ENCODE data around the gene PRR5L. TPM values are rescaled to one million over a fixed set of nuclear protein-coding genes. Genes with fewer than 3 reads are reported as not detected.

PRR5L gene
- polyA plus RNA-seq, 3 donors, result 3.5 to 16.0 (median 7.4) TPM

DNA sequence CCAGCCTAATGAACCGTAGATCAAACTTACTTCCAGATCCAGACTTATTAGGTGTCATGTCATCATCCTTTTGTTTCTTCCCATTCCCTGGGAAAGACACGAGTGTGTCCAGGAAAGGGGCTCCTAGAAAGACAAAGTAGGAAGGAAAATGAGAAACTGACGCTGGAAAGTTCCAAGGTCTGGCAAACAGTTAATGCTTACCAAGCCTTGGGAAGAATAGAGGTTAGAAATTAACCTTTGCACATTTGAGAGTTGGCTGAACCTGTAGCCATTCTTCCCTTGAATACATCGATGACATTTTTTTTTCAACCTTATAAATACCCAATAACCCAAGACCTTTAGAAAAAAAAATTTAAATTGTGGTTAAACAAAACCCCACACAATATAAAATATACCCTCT lies 136.7 kb downstream of the PRR5L start:
- no peaks in the 10 kb centered on the region for H3K9me3 ChIP-seq (replicated peaks in 1 of 2; ENCODE audit: control insufficient read depth in 1 of 2, insufficient read depth in 1 of 2, low read length in 2 of 2)
- WGBS (ENCODE audit: insufficient coverage), result no CpG with 5 or more reads among the region's 4 CpGs
- peaks cover 12% of the 10 kb centered on the region for H3K4me1 Mint-ChIP-seq
- H3K4me3 ChIP-seq (replicated peaks in 1 of 3; ENCODE audit: low read depth in 2 of 3, low read length in 3 of 3), result no peak overlapping the region
- no peak for DNase-seq
- H3K9me3 Mint-ChIP-seq, result no peaks in the 10 kb centered on the region
- no peak overlapping the region for H3K4me3 Mint-ChIP-seq
- peaks cover 0 to 1% (median 0%) of the 10 kb centered on the region in 3 donors for H3K27me3 Mint-ChIP-seq (ENCODE audit: low read depth in 3 of 3)
- intact Hi-C loops (cut with micrococcal nuclease), result no loop called here
- no peak overlapping the region for H2AFZ ChIP-seq (ENCODE audit: insufficient read depth, low read depth, low read length, poor library complexity, severe bottlenecking)
- no peak overlapping the region for H3K27ac ChIP-seq (ENCODE audit: low read depth in 1 of 2, low read length in 2 of 2)
- H3K36me3 ChIP-seq (replicated peaks in 1 of 2; ENCODE audit: control insufficient read depth in 1 of 2, insufficient read depth in 2 of 2, low read length in 2 of 2), result no peaks in the 10 kb centered on the region
- no peaks in the 10 kb centered on the region for H3K79me2 ChIP-seq (ENCODE audit: insufficient read depth, low read length)
- no peak overlapping the region for H3K9ac ChIP-seq (ENCODE audit: insufficient read depth, low read length, poor library complexity, severe bottlenecking)
- H3K4me1 ChIP-seq (ENCODE audit: control insufficient read depth in 1 of 2, insufficient read depth in 2 of 2, low read length in 2 of 2), result peaks cover 1 to 2% of the 10 kb centered on the region in 2 donors
- H3K27me3 ChIP-seq (ENCODE audit: control insufficient read depth in 2 of 2, insufficient read depth in 2 of 2, low read length in 2 of 2), result no peaks in the 10 kb centered on the region
- H4K20me1 ChIP-seq (ENCODE audit: insufficient read depth, low read length), result no peaks in the 10 kb centered on the region
- H3K4me2 ChIP-seq (replicated peaks; ENCODE audit: extremely low read depth, low read length, poor library complexity, severe bottlenecking), result no peak overlapping the region
- peak overlapping the region in 1 of 7 donors; percentile 35 for H3K27ac Mint-ChIP-seq
- H3K36me3 Mint-ChIP-seq, result peaks cover 6 to 21% of the 10 kb centered on the region in 2 donors
- TF ChIP-seq, protein P1, sequence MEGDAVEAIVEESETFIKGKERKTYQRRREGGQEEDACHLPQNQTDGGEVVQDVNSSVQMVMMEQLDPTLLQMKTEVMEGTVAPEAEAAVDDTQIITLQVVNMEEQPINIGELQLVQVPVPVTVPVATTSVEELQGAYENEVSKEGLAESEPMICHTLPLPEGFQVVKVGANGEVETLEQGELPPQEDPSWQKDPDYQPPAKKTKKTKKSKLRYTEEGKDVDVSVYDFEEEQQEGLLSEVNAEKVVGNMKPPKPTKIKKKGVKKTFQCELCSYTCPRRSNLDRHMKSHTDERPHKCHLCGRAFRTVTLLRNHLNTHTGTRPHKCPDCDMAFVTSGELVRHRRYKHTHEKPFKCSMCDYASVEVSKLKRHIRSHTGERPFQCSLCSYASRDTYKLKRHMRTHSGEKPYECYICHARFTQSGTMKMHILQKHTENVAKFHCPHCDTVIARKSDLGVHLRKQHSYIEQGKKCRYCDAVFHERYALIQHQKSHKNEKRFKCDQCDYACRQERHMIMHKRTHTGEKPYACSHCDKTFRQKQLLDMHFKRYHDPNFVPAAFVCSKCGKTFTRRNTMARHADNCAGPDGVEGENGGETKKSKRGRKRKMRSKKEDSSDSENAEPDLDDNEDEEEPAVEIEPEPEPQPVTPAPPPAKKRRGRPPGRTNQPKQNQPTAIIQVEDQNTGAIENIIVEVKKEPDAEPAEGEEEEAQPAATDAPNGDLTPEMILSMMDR (IDR thresholded peaks at IDR 0.05), result no peak

DNA sequence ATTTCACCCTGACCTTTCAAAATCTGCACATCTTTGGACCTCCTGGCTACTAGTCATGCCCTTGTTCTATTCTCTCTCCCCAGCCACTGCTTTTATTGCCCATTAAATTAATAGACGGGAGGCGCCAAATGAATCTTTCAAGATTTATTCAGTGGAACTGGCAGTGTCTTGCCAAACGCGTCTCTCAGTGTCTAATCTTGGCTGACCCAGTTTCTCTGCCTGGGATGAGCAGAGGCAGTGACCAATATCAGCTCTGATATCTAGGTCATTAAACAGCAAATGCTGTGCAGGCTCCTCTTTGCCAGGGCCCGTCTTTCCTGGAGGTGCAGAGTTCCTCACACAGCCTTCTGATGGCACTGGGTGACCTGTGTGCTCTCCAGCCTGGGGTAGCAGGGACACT lies 140.0 kb downstream of the PRR5L start:
- H3K79me2 ChIP-seq (ENCODE audit: insufficient read depth, low read length), result no peaks in the 10 kb centered on the region
- DNase-seq, result no peak
- peaks cover 16 to 29% of the 10 kb centered on the region in 2 donors for H3K36me3 Mint-ChIP-seq
- intact Hi-C loops (cut with micrococcal nuclease), result no loop called here
- 100% methylated on average over 5 of the region's 5 CpGs for WGBS (ENCODE audit: insufficient coverage)
- no peaks in the 10 kb centered on the region for H3K36me3 ChIP-seq (replicated peaks in 1 of 2; ENCODE audit: control insufficient read depth in 1 of 2, insufficient read depth in 2 of 2, low read length in 2 of 2)
- H3K4me2 ChIP-seq (replicated peaks; ENCODE audit: extremely low read depth, low read length, poor library complexity, severe bottlenecking), result no peak overlapping the region
- TF ChIP-seq, protein P1 (IDR thresholded peaks at IDR 0.05), result no peak
- no peak overlapping the region for H3K4me3 ChIP-seq (replicated peaks in 1 of 3; ENCODE audit: low read depth in 2 of 3, low read length in 3 of 3)
- H3K9me3 Mint-ChIP-seq, result no peaks in the 10 kb centered on the region
- H3K9me3 ChIP-seq (replicated peaks in 1 of 2; ENCODE audit: control insufficient read depth in 1 of 2, insufficient read depth in 1 of 2, low read length in 2 of 2), result no peaks in the 10 kb centered on the region
- peaks cover 13% of the 10 kb centered on the region for H3K4me1 Mint-ChIP-seq
- no peak overlapping the region for H3K27ac ChIP-seq (ENCODE audit: low read depth in 1 of 2, low read length in 2 of 2)
- H2AFZ ChIP-seq (ENCODE audit: insufficient read depth, low read depth, low read length, poor library complexity, severe bottlenecking), result no peak overlapping the region
- H4K20me1 ChIP-seq (ENCODE audit: insufficient read depth, low read length), result no peaks in the 10 kb centered on the region
- H3K27me3 ChIP-seq (ENCODE audit: control insufficient read depth in 2 of 2, insufficient read depth in 2 of 2, low read length in 2 of 2), result no peaks in the 10 kb centered on the region
- peaks cover 0 to 4% (median 3%) of the 10 kb centered on the region in 3 donors for H3K27me3 Mint-ChIP-seq (ENCODE audit: low read depth in 3 of 3)
- no peak overlapping the region for H3K4me3 Mint-ChIP-seq
- H3K4me1 ChIP-seq (ENCODE audit: control insufficient read depth in 1 of 2, insufficient read depth in 2 of 2, low read length in 2 of 2), result no peaks in the 10 kb centered on the region
- H3K27ac Mint-ChIP-seq, result no peak overlapping the region
- no peak overlapping the region for H3K9ac ChIP-seq (ENCODE audit: insufficient read depth, low read length, poor library complexity, severe bottlenecking)

Measured in CD14-positive monocyte (primary cell).